Caco-2 (cell line): ENCODE data around the gene KLK14. TPM values are rescaled to one million over a fixed set of nuclear protein-coding genes. Genes with fewer than 3 reads are reported as not detected.

Experiments used
- BruUV-seq: library from RNA; stranded (reverse); fragments of 400-500 nt; replicated peaks from 2 replicates; lab custom pipeline; 2021; lab: Mats Ljungman, UMichigan
- CTCF ChIA-PET: fragments of 300-600 bp; sonication (Branson Sonifier 250); formaldehyde crosslinking; loops from one replicate; lab custom pipeline; 2022; ENCODE audit warnings: antibody characterized with exemption; lab: Charles Lee
- POLR2A ChIA-PET: fragments of 300-600 bp; sonication (Branson Sonifier 250); formaldehyde crosslinking; loops from one replicate; lab custom pipeline; 2022; ENCODE audit warnings: antibody characterized with exemption; lab: Charles Lee
- DNase-seq, 2 experiments: peaks; one replicate each; pipeline versions ENCODE4 v3.0.0 to v3.0.0-alpha.2; 2020 to 2022
- H3K27me3 ChIP-seq: replicated peaks from 2 replicates; pipeline ENCODE4 v1.6.0; 2011; ENCODE audit warnings: low read length; ENCODE audit not compliant: control insufficient read depth, insufficient read depth
- H3K36me3 ChIP-seq: 2 replicates; pipeline ENCODE4 v1.5.1; 2011; ENCODE audit warnings: low read length; ENCODE audit not compliant: control insufficient read depth, insufficient read depth
- H3K4me1 ChIP-seq: fragments of 250-450 bp; sonication (Bioruptor Pico); 2 replicates; pipeline ENCODE4 v1.5.1; 2020; ENCODE audit warnings: mild to moderate bottlenecking
- H3K4me3 ChIP-seq: 2 replicates; pipeline ENCODE4 v1.5.1; 2011; ENCODE audit warnings: low read depth, mild to moderate bottlenecking, control low read depth, low read length
- H3K9me3 ChIP-seq: fragments of 250-450 bp; sonication (Bioruptor Pico); 2 replicates; pipeline ENCODE4 v1.5.1; 2020; ENCODE audit warnings: mild to moderate bottlenecking, moderate library complexity
- H3K27ac Mint-ChIP-seq: one replicate; pipeline ENCODE4 v1.8.0; 2022; ENCODE audit warnings: mixed read lengths; ENCODE audit not compliant: unreplicated experiment
- H3K27me3 Mint-ChIP-seq: one replicate; pipeline ENCODE4 v1.8.0; 2022; ENCODE audit warnings: mixed read lengths; ENCODE audit not compliant: insufficient read depth, unreplicated experiment
- H3K36me3 Mint-ChIP-seq: one replicate; pipeline ENCODE4 v1.8.0; 2022; ENCODE audit warnings: mild to moderate bottlenecking, mixed read lengths; ENCODE audit not compliant: insufficient read depth, unreplicated experiment
- H3K4me1 Mint-ChIP-seq: one replicate; pipeline ENCODE4 v1.8.0; 2022; ENCODE audit warnings: low read depth, mixed read lengths; ENCODE audit not compliant: unreplicated experiment
- H3K4me3 Mint-ChIP-seq: one replicate; pipeline ENCODE4 v1.8.0; 2022; ENCODE audit warnings: mild to moderate bottlenecking, moderate library complexity, mixed read lengths; ENCODE audit not compliant: unreplicated experiment
- H3K9me3 Mint-ChIP-seq: one replicate; pipeline ENCODE4 v1.8.0; 2022; ENCODE audit warnings: mixed read lengths; ENCODE audit not compliant: unreplicated experiment
- CTCF ChIP-seq, 2 experiments: fragments of 200-600 bp in 1 of 2; IDR thresholded peaks; 1 replicate in 1 of 2; 2 replicates in 1 of 2; pipeline versions ENCODE4 v1.5.1 to v1.8.0; 2011 to 2022; ENCODE audit warnings: antibody characterized with exemption in 1 of 2, control low read depth in 1 of 2, inconsistent platforms in 1 of 2, low read depth in 1 of 2, low read length in 1 of 2, mild to moderate bottlenecking in 1 of 2, moderate library complexity in 1 of 2; ENCODE audit not compliant: insufficient read depth in 1 of 2, severe bottlenecking in 1 of 2, unreplicated experiment in 1 of 2
- intact Hi-C: fragments of 100-400 bp; cut with micrococcal nuclease; formaldehyde crosslinking; loops from one replicate; pipeline ENCODE4 v1.10.0; 2022; ENCODE audit not compliant: unreplicated experiment
- total RNA-seq: library from RNA; stranded (reverse); gene quantifications from 2 replicates; pipeline ENCODE4 v1.2.3, GENCODE V29; 2022

KLK14 gene
- total RNA-seq, 1 experiment from 2014 or later, result not detected

- Histone ChIP-seq H3K4me3 (no peak overlapping the region), H3K4me1 (no peaks in the 10 kb centered on the region), H3K36me3 (no peaks in the 10 kb centered on the region; the same call in none of the 2 replicates), H3K9me3 (no peaks in the 10 kb centered on the region), H3K27me3 (no peaks in the 10 kb centered on the region)
- BruUV-seq, result no TSS peak
- no peak overlapping the region for H3K27ac Mint-ChIP-seq
- H3K4me3 Mint-ChIP-seq, result no peak overlapping the region
- no peak for DNase-seq
- no peaks in the 10 kb centered on the region for H3K9me3 Mint-ChIP-seq
- no peak for TF ChIP-seq CTCF (IDR thresholded peaks at IDR 0.05; ENCODE audit: insufficient read depth in 1 of 2, low read depth in 1 of 2, low read length in 1 of 2, severe bottlenecking in 1 of 2, unreplicated experiment in 1 of 2)
- H3K36me3 Mint-ChIP-seq, result peaks cover 22% of the 10 kb centered on the region
- ChIA-PET POLR2A (no interaction called here), CTCF (interaction anchor here (0.6 to 0.8 kb wide), 2 partner anchors 78 to 557 kb away, joined by 3 to 6 read pairs; no protein-coding TSS in a partner anchor)
- no peaks in the 10 kb centered on the region for H3K27me3 Mint-ChIP-seq
- H3K4me1 Mint-ChIP-seq, result no peaks in the 10 kb centered on the region
- intact Hi-C loops, result no loop called here
Measured at GRCh38 chr19:51099047-51099382, 16.3 kb upstream of the KLK14 start.

- ChIA-PET CTCF (interaction anchor here (0.6 kb wide), 1 partner anchor 556 kb away, joined by 6 read pairs; no protein-coding TSS in a partner anchor), POLR2A (no interaction called here)
- Mint-ChIP-seq H3K9me3 (no peaks in the 10 kb centered on the region), H3K27ac (no peak overlapping the region), H3K4me3 (no peak overlapping the region), H3K36me3 (peaks cover 19% of the 10 kb centered on the region), H3K4me1 (no peaks in the 10 kb centered on the region), H3K27me3 (no peaks in the 10 kb centered on the region)
- Histone ChIP-seq H3K27me3 (no peaks in the 10 kb centered on the region), H3K9me3 (no peaks in the 10 kb centered on the region), H3K4me3 (no peak overlapping the region), H3K36me3 (no peaks in the 10 kb centered on the region; the same call in none of the 2 replicates), H3K4me1 (no peaks in the 10 kb centered on the region)
- intact Hi-C loops, result no loop called here
- no peak for DNase-seq
- no peak for TF ChIP-seq CTCF (IDR thresholded peaks at IDR 0.05; ENCODE audit: insufficient read depth in 1 of 2, low read depth in 1 of 2, low read length in 1 of 2, severe bottlenecking in 1 of 2, unreplicated experiment in 1 of 2)
- no TSS peak for BruUV-seq
Measured at GRCh38 chr19:51098365-51099046, 15.8 kb upstream of the KLK14 start.

- Histone ChIP-seq H3K9me3 (no peaks in the 10 kb centered on the region), H3K27me3 (no peaks in the 10 kb centered on the region), H3K4me1 (no peaks in the 10 kb centered on the region), H3K36me3 (no peaks in the 10 kb centered on the region; the same call in none of the 2 replicates), H3K4me3 (no peak overlapping the region)
- TF ChIP-seq CTCF (IDR thresholded peaks at IDR 0.05; ENCODE audit: insufficient read depth in 1 of 2, low read depth in 1 of 2, low read length in 1 of 2, severe bottlenecking in 1 of 2, unreplicated experiment in 1 of 2), result no peak
- intact Hi-C loops, result loop anchor here (2.0 kb wide), 1 partner anchor 175 kb away; no protein-coding TSS in a partner anchor
- Mint-ChIP-seq H3K36me3 (peaks cover 17% of the 10 kb centered on the region), H3K27me3 (no peaks in the 10 kb centered on the region), H3K4me3 (no peak overlapping the region), H3K27ac (no peak overlapping the region), H3K9me3 (no peaks in the 10 kb centered on the region), H3K4me1 (peaks cover under 1% of the 10 kb centered on the region)
- no peak for DNase-seq
- BruUV-seq, result no TSS peak
- CTCF ChIA-PET, result no interaction called here
- POLR2A ChIA-PET, result no interaction called here
Measured at GRCh38 chr19:51097796-51098195, 15.1 kb upstream of the KLK14 start.
